GM23338 (cell line): ENCODE measurements around the gene DEXI. TPM values are rescaled to one million over a fixed set of nuclear protein-coding genes. Genes with fewer than 3 reads are reported as not detected.

ENCODE experiments used
- ATAC-seq: fragments of 200-7000 bp; cut with Tn5 transposase; 3 replicates; pipeline ENCODE4 v1.9.1; 2020
- DNase-seq: peaks from one replicate; pipeline ENCODE4 v3.0.0-alpha.2; 2015; ENCODE audit warnings: low spot score
- H2AFZ ChIP-seq: fragments of 200-600 bp; sonication (generic); 2 replicates; pipeline ENCODE4 v1.8.0; 2016; ENCODE audit warnings: antibody characterized with exemption, mild to moderate bottlenecking, moderate library complexity
- H3F3A ChIP-seq: fragments of 200-600 bp; sonication (generic); replicated peaks from 2 replicates; pipeline ENCODE4 v1.8.0; 2017; ENCODE audit warnings: antibody characterized with exemption, mixed run types, low read depth
- H3K27ac ChIP-seq: fragments of 200-600 bp; sonication (generic); 2 replicates; pipeline ENCODE4 v1.6.1; 2016; ENCODE audit warnings: low read depth
- H3K27me3 ChIP-seq: fragments of 200-600 bp; sonication (generic); 2 replicates; pipeline ENCODE4 v1.8.0; 2016; ENCODE audit warnings: mild to moderate bottlenecking, mixed run types, moderate library complexity; ENCODE audit not compliant: insufficient read depth
- H3K36me3 ChIP-seq: fragments of 200-600 bp; sonication (generic); 2 replicates; pipeline ENCODE4 v1.8.0; 2016; ENCODE audit warnings: mild to moderate bottlenecking; ENCODE audit not compliant: insufficient read depth
- H3K4me1 ChIP-seq: fragments of 200-600 bp; sonication (generic); 2 replicates; pipeline ENCODE4 v1.8.0; 2016; ENCODE audit warnings: mild to moderate bottlenecking, moderate library complexity; ENCODE audit not compliant: insufficient read depth
- H3K4me2 ChIP-seq: fragments of 200-600 bp; sonication (generic); 2 replicates; pipeline ENCODE4 v1.7.1; 2017; ENCODE audit warnings: mixed run types
- H3K4me3 ChIP-seq: fragments of 200-600 bp; sonication (generic); 2 replicates; pipeline ENCODE4 v1.6.1; 2016; ENCODE audit warnings: mixed run types
- H3K79me2 ChIP-seq: fragments of 200-600 bp; sonication (generic); replicated peaks from 2 replicates; pipeline ENCODE4 v1.8.0; 2017; ENCODE audit warnings: mild to moderate bottlenecking; ENCODE audit not compliant: insufficient read depth
- H3K9me2 ChIP-seq: fragments of 200-600 bp; sonication (generic); 2 replicates; pipeline ENCODE4 v1.8.0; 2017; ENCODE audit not compliant: insufficient read depth
- H4K20me1 ChIP-seq: fragments of 200-600 bp; sonication (generic); replicated peaks from 2 replicates; pipeline ENCODE4 v1.8.0; 2017; ENCODE audit warnings: mild to moderate bottlenecking; ENCODE audit not compliant: insufficient read depth
- H3K27ac Mint-ChIP-seq: 2 replicates; pipeline ENCODE4 v1.8.0; 2020; ENCODE audit warnings: inconsistent platforms, mild to moderate bottlenecking, moderate library complexity, mixed read lengths
- H3K27me3 Mint-ChIP-seq: 3 replicates; pipeline ENCODE4 v1.8.0; 2022; ENCODE audit warnings: low read depth, mild to moderate bottlenecking, moderate library complexity, mixed read lengths, inconsistent platforms; ENCODE audit not compliant: insufficient read depth, poor library complexity
- H3K36me3 Mint-ChIP-seq: 3 replicates; pipeline ENCODE4 v1.8.0; 2021; ENCODE audit warnings: low read depth, mild to moderate bottlenecking, inconsistent platforms, moderate library complexity, mixed read lengths
- H3K4me1 Mint-ChIP-seq: 3 replicates; pipeline ENCODE4 v1.8.0; 2020; ENCODE audit warnings: mild to moderate bottlenecking, inconsistent platforms, mixed read lengths
- H3K4me3 Mint-ChIP-seq: 3 replicates; pipeline ENCODE4 v1.8.0; 2021; ENCODE audit warnings: moderate library complexity, mild to moderate bottlenecking, inconsistent platforms, mixed read lengths
- H3K9me3 Mint-ChIP-seq: 3 replicates; pipeline ENCODE4 v1.8.0; 2020; ENCODE audit warnings: moderate library complexity, mild to moderate bottlenecking, inconsistent platforms, mixed read lengths
- EZH2phosphoT487 ChIP-seq: fragments of 200-600 bp; sonication (generic); IDR thresholded peaks from one replicate; pipeline ENCODE4 v1.8.1; 2018; ENCODE audit warnings: antibody characterized with exemption; ENCODE audit not compliant: unreplicated experiment
- JUNB ChIP-seq: IDR thresholded peaks from one replicate; pipeline ENCODE4 v1.6.1; 2016; ENCODE audit warnings: antibody characterized with exemption; ENCODE audit not compliant: unreplicated experiment
- POLR2AphosphoS5 ChIP-seq: IDR thresholded peaks from 2 replicates; pipeline ENCODE4 v1.6.1; 2016; ENCODE audit warnings: antibody characterized with exemption, low read depth
- REST ChIP-seq: IDR thresholded peaks from one replicate; pipeline ENCODE4 v1.6.1; 2018; ENCODE audit warnings: antibody characterized with exemption; ENCODE audit not compliant: unreplicated experiment
- ZNF114 ChIP-seq: fragments of 250-450 bp; sonication (Bioruptor Pico); IDR thresholded peaks from 2 replicates; pipeline ENCODE4 v1.5.0; 2020; ENCODE audit warnings: mild to moderate bottlenecking, moderate library complexity
- ZNF462 ChIP-seq: fragments of 250-450 bp; sonication (Bioruptor Pico); IDR thresholded peaks from 2 replicates; pipeline ENCODE4 v1.5.0; 2020; ENCODE audit warnings: mild to moderate bottlenecking, moderate library complexity
- polyA plus RNA-seq: library from polyadenylated mRNA; unstranded; fragments of >200 nt; fragmentation: Nextera tagmentation; extraction: Ambion mirVana; gene quantifications from 2 replicates; pipeline ENCODE4 v1.2.1, GENCODE V29; 2016
- total RNA-seq: library from RNA; depleted of rRNA; stranded (reverse); fragments of >200 nt; shearing (Covaris generic); gene quantifications from 2 replicates; pipeline ENCODE4 v1.2.3, GENCODE V29; 2014

Gene DEXI
- total and polyA plus RNA-seq, 2 experiments from 2014 or later = 26.5 to 58.2 TPM

- DNase-seq (no peak), ATAC-seq (no peak)
- TF ChIP-seq ZNF462 (CRISPR knock-in tag) (no peak), EZH2phosphoT487 (no peak), POLR2AphosphoS5 (no peak), ZNF114 (CRISPR knock-in tag) (no peak), REST (no peak), JUNB (no peak)
- Histone ChIP-seq H3K27ac (no peak overlapping the region), H3K27me3 (no peaks in the 10 kb centered on the region), H2AFZ (no peak overlapping the region), H3F3A (no peaks in the 10 kb centered on the region), H3K36me3 (no peaks in the 10 kb centered on the region; the same call in 1 of the 2 replicates), H4K20me1 (peaks cover 44% of the 10 kb centered on the region), H3K4me2 (no peak overlapping the region), H3K4me1 (peaks cover 8% of the 10 kb centered on the region; the same call in 1 of the 2 replicates), H3K79me2 (peaks cover 36% of the 10 kb centered on the region), H3K9me2 (no peaks in the 10 kb centered on the region), H3K4me3 (no peak overlapping the region)
- Mint-ChIP-seq H3K9me3 (no peaks in the 10 kb centered on the region), H3K27ac (no peak overlapping the region), H3K4me3 (no peak overlapping the region), H3K27me3 (peaks cover 3% of the 10 kb centered on the region), H3K4me1 (peaks cover 10% of the 10 kb centered on the region), H3K36me3 (no peaks in the 10 kb centered on the region)
These were observed 6.9 kb downstream of the DEXI start for GRCh38 chr16:10935226-10935915.
